ENCODE results near the gene C9orf72. TPM values are rescaled to one million over a fixed set of nuclear protein-coding genes. Genes with fewer than 3 reads are reported as not detected.

Gene C9orf72
- total RNA-seq, 2 donors from 2014 or later, result 19.4 to 26.4 TPM

DNA sequence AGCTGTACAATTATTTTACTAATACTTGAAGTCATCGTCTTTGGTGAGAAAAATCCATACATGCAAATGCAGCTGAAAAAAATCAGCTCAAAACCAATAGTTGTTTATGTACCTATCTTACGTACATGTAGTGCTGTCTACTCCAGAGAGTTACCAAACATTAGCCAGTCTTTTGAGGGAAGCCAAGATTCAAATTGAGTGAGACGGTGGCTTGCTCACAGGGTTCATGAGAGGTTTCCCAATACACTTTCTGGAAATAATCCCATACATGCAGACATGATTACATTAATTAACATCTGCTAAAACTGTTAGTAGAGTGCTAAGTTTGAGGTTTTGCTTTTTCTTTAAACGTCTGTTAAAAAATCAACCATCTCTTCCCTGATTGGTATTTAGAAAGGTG is 2.3 kb downstream of the C9orf72 start:
- no peaks in the 10 kb centered on the region for H3K9me3 ChIP-seq (ENCODE audit: control insufficient read depth, low read length)
- WGBS, 2 experiments (ENCODE audit: insufficient coverage in 1 of 2, insufficient read length in 1 of 2), result 94 to 100% methylated on average over 2 to 4 of the region's 4 CpGs
- peaks cover 5% of the 10 kb centered on the region for H3K27me3 Mint-ChIP-seq (ENCODE audit: insufficient read depth)
- TF ChIP-seq CTCF (conservative IDR thresholded peaks at IDR 0.05), result no peak
- peaks cover 25% of the 10 kb centered on the region for H3K4me1 Mint-ChIP-seq
- H3K4me3 ChIP-seq (ENCODE audit: low read length), result no peak overlapping the region
- no peak for DNase-seq
- H3K27me3 ChIP-seq (ENCODE audit: control insufficient read depth, insufficient read depth, low read length, poor library complexity, severe bottlenecking), result no peaks in the 10 kb centered on the region
- H3K36me3 Mint-ChIP-seq (ENCODE audit: low read depth), result peaks cover 5% of the 10 kb centered on the region
- H3K36me3 ChIP-seq (ENCODE audit: control insufficient read depth, insufficient read depth, low read length), result peaks cover 8% of the 10 kb centered on the region
- H3K4me3 Mint-ChIP-seq, result no peak overlapping the region
- H3K27ac Mint-ChIP-seq, result no peak overlapping the region
- peaks cover 5% of the 10 kb centered on the region for H3K4me1 ChIP-seq (ENCODE audit: control insufficient read depth, insufficient read depth, low read length)
- H3K27ac ChIP-seq (ENCODE audit: low read depth, low read length), result no peak overlapping the region
- no peak overlapping the region for H3K9ac ChIP-seq (ENCODE audit: extremely low read depth, low read length, poor library complexity, severe bottlenecking)
- H3K9me3 Mint-ChIP-seq, result no peaks in the 10 kb centered on the region

DNA sequence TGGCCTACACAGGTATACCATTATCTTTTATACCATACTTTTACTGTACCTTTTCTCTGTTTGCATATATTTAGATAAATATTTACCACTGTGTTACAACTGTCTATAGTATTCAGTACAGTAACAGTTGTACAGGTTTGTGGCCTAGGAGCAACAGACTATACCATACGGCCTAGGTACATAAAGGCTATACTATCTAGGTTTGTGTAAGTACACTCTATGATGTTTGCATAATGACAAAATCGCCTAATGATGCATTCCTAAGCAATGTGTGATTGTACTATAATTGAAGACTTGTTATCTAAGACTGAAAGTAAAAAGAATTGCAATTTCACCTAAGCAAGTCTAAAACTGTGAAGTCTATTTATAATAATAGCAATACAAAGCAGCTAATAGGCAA is 3.9 kb downstream of the C9orf72 start:
- no peak for TF ChIP-seq CTCF (conservative IDR thresholded peaks at IDR 0.05)
- Histone ChIP-seq H3K4me3 (ENCODE audit: low read length) (no peak overlapping the region), H3K27ac (ENCODE audit: low read depth, low read length) (no peak overlapping the region), H3K9me3 (ENCODE audit: control insufficient read depth, low read length) (no peaks in the 10 kb centered on the region), H3K27me3 (ENCODE audit: control insufficient read depth, insufficient read depth, low read length, poor library complexity, severe bottlenecking) (no peaks in the 10 kb centered on the region), H3K9ac (ENCODE audit: extremely low read depth, low read length, poor library complexity, severe bottlenecking) (no peak overlapping the region), H3K4me1 (ENCODE audit: control insufficient read depth, insufficient read depth, low read length) (peaks cover 5% of the 10 kb centered on the region), H3K36me3 (ENCODE audit: control insufficient read depth, insufficient read depth, low read length) (peaks cover 19% of the 10 kb centered on the region)
- Mint-ChIP-seq H3K4me3 (no peak overlapping the region), H3K27me3 (ENCODE audit: insufficient read depth) (no peaks in the 10 kb centered on the region), H3K36me3 (ENCODE audit: low read depth) (peaks cover 5% of the 10 kb centered on the region), H3K9me3 (no peaks in the 10 kb centered on the region), H3K4me1 (peaks cover 25% of the 10 kb centered on the region), H3K27ac (no peak overlapping the region)
- no peak for DNase-seq
- 97 to 100% methylated on average over 1 to 2 of the region's 2 CpGs for WGBS, 2 experiments (ENCODE audit: insufficient coverage in 1 of 2, insufficient read length in 1 of 2)

- DNase-seq, result no peak
- Histone ChIP-seq H3K36me3 (ENCODE audit: control insufficient read depth, insufficient read depth, low read length) (peaks cover 39% of the 10 kb centered on the region), H3K9me3 (ENCODE audit: control insufficient read depth, low read length) (no peaks in the 10 kb centered on the region), H3K27ac (ENCODE audit: low read depth, low read length) (no peak overlapping the region), H3K27me3 (ENCODE audit: control insufficient read depth, insufficient read depth, low read length, poor library complexity, severe bottlenecking) (no peaks in the 10 kb centered on the region), H3K4me3 (ENCODE audit: low read length) (no peak overlapping the region), H3K9ac (ENCODE audit: extremely low read depth, low read length, poor library complexity, severe bottlenecking) (no peak overlapping the region), H3K4me1 (ENCODE audit: control insufficient read depth, insufficient read depth, low read length) (peaks cover 5% of the 10 kb centered on the region)
- Mint-ChIP-seq H3K4me1 (peaks cover 10% of the 10 kb centered on the region), H3K36me3 (ENCODE audit: low read depth) (peaks cover 11% of the 10 kb centered on the region), H3K27me3 (ENCODE audit: insufficient read depth) (no peaks in the 10 kb centered on the region), H3K27ac (no peak overlapping the region), H3K9me3 (no peaks in the 10 kb centered on the region), H3K4me3 (no peak overlapping the region)
- no peak for TF ChIP-seq CTCF (conservative IDR thresholded peaks at IDR 0.05)
- 60 to 100% methylated on average over 1 of the region's 1 CpG for WGBS, 2 experiments (ENCODE audit: insufficient coverage in 1 of 2, insufficient read length in 1 of 2)
Measured at GRCh38 chr9:27566118-27566517, 7.2 kb downstream of the C9orf72 start.
